ENCODE data around the gene CNPY3.

CNPY3 gene

GRCh38 chr6:42988486-42989020, 59.3 kb downstream of the CNPY3 start:
- H3K79me2 ChIP-seq (ENCODE audit: insufficient read depth, low read length) = peaks cover 6% of the 10 kb centered on the region
- no peak overlapping the region for H3K4me2 ChIP-seq (ENCODE audit: low read length)
- H3K4me1 ChIP-seq (ENCODE audit: insufficient read depth, low read length, severe bottlenecking) = peaks cover 32% of the 10 kb centered on the region
- H3K4me3 ChIP-seq (ENCODE audit: low read depth, low read length, poor library complexity, severe bottlenecking) = no peak overlapping the region
- H2AFZ ChIP-seq (ENCODE audit: low read length) = no peak overlapping the region
- H3K9me2 ChIP-seq (ENCODE audit: low read depth, low read length) = no peaks in the 10 kb centered on the region
- no peak overlapping the region for H3K9ac ChIP-seq (ENCODE audit: low read length)
- no peaks in the 10 kb centered on the region for H3K27me3 ChIP-seq (ENCODE audit: insufficient read depth, low read length)
- no peaks in the 10 kb centered on the region for H4K20me1 ChIP-seq (ENCODE audit: insufficient read depth, low read length)
- H3K36me3 ChIP-seq (ENCODE audit: insufficient read depth, low read length) = peaks cover 44% of the 10 kb centered on the region
- no peaks in the 10 kb centered on the region for H3F3A ChIP-seq (ENCODE audit: insufficient read depth, low read length)
- TF ChIP-seq, protein P1, sequence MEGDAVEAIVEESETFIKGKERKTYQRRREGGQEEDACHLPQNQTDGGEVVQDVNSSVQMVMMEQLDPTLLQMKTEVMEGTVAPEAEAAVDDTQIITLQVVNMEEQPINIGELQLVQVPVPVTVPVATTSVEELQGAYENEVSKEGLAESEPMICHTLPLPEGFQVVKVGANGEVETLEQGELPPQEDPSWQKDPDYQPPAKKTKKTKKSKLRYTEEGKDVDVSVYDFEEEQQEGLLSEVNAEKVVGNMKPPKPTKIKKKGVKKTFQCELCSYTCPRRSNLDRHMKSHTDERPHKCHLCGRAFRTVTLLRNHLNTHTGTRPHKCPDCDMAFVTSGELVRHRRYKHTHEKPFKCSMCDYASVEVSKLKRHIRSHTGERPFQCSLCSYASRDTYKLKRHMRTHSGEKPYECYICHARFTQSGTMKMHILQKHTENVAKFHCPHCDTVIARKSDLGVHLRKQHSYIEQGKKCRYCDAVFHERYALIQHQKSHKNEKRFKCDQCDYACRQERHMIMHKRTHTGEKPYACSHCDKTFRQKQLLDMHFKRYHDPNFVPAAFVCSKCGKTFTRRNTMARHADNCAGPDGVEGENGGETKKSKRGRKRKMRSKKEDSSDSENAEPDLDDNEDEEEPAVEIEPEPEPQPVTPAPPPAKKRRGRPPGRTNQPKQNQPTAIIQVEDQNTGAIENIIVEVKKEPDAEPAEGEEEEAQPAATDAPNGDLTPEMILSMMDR (IDR thresholded peaks at IDR 0.05; ENCODE audit: low read length) = no peak
- TF ChIP-seq EZH2 (IDR thresholded peaks at IDR 0.05; ENCODE audit: borderline replicate concordance, low read length) = no peak
- H3K9me3 ChIP-seq (ENCODE audit: low read length) = no peaks in the 10 kb centered on the region
- no peak overlapping the region for H3K27ac ChIP-seq (ENCODE audit: low read depth, low read length, poor library complexity, severe bottlenecking)
